Measurements from ENCODE around the gene DUS1L.

DUS1L gene

DNA sequence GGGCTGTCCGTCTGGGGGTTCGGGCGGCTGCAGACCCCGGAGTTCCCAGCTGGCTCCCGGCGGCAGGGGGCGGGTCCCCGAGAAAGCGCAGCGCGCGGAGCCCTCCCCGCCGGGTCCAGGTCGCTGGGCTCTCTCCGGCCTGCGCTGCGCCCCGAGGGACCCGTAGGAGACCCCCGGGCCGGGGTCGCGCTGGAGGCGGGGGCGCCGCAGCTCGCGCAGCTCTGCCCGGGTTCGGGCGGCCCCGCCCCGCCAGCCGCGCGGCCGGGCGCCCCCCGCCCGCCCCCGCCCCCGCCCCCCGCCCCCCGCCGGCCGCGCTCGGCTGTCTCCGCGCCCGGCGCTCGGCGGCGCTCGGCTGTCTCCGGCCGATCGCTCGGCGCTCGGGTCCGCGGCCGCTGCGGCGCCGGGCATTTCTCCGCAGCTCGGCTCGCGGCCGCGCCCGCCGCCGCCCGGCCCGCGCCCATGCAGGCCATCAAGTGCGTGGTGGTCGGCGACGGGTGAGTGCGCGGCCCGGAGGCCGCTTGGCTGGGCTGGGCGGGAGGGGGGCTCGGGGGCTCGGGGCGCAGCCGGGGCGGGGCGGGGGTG lies 34.2 kb downstream of the DUS1L start, which contains the start of gene RAC3:
TSS of gene RAC3 (plus strand) at position 376 of the 582 bp plus-strand sequence. CDS start at position 460, 84 bp downstream.
- TF ChIP-seq CTCF (conservative IDR thresholded peaks at IDR 0.05; ENCODE audit: low read depth, low read length): no peak
- peak; percentile 41 for DNase-seq (ENCODE audit: low read depth)
- peak within 1 kb of the TSS; percentile 62 for H3K4me3 ChIP-seq (ENCODE audit: low read depth, low read length)

DNA sequence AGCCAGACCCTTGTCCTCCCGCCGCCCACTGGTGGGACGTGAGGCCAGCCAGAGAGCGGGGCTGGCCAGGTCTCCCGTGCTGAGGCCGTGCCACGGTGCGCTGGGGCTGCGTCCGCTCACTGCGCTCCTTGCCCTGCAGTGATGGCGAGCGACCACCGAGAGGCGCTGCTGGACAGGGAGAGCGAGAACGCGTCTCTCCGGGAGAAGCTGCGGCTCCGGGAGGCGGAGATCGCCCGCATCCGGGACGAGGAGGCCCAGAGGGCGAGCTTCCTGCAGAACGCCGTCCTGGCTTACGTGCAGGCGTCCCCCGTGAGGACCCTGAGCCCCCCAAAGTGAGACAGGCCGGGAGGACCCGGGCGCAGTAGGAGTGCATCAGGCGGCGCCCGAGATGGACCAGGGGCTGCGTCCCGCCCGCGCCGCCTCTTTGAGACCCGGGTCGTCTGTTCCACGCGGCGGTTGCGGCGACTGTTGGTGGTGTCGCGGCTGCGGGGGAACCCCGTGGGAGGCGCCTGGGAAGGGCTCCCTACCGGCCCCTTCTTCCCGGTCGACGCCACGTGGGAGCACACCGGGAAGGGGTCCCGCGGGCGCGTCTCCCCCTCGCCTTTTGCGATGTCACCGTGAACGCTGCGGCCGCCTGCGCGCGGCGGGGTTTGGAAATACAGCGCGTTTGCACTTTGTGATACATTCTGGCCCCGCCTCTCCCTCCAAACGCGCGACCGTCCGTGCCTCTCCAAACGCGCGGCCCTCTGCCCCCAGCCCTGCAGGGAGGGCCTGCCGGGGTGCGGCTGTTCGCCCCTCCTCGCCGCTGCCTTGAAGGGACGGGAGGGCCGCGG lies 34.9 kb downstream of the DUS1L start:
- H3K4me3 ChIP-seq (ENCODE audit: low read depth, low read length): peak overlapping the region; percentile 62
- TF ChIP-seq CTCF (conservative IDR thresholded peaks at IDR 0.05; ENCODE audit: low read depth, low read length): peak; percentile 86
- peak; percentile 92 for DNase-seq (ENCODE audit: low read depth)

DNA sequence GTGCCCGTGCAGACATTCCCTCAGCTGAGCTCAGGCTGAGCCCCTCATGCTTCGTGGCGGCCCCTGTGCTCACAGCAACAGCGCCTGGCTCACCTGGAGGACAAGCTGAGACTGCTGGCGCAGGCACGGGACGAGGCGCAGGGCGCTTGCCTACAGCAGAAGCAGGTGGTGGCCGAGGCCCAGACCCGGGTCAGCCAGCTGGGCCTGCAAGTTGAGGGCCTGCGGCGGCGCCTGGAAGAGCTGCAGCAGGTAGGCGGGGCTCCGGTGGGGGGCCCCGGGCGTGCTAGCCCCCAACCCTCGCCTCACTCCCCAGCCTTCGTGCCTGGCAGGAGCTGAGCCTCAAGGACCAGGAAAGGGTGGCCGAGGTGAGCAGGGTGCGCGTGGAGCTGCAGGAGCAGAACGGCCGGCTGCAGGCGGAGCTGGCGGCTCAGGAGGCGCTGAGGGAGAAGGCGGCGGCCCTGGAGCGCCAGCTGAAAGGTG lies 35.6 kb downstream of the DUS1L start:
- H3K4me3 ChIP-seq (ENCODE audit: low read depth, low read length): no peak overlapping the region
- no peak for DNase-seq (ENCODE audit: low read depth)
- no peak for TF ChIP-seq CTCF (conservative IDR thresholded peaks at IDR 0.05; ENCODE audit: low read depth, low read length)

- no peak for TF ChIP-seq CTCF (conservative IDR thresholded peaks at IDR 0.05; ENCODE audit: low read depth, low read length)
- no peak overlapping the region for H3K4me3 ChIP-seq (ENCODE audit: low read depth, low read length)
- no peak for DNase-seq (ENCODE audit: low read depth)
These were observed 36.2 kb downstream of the DUS1L start for GRCh38 chr17:82029391-82029790.

GRCh38 chr17:82028966-82029365 lies 36.6 kb downstream of the DUS1L start:
- H3K4me3 ChIP-seq (ENCODE audit: low read depth, low read length): no peak overlapping the region
- no peak for DNase-seq (ENCODE audit: low read depth)
- TF ChIP-seq CTCF (conservative IDR thresholded peaks at IDR 0.05; ENCODE audit: low read depth, low read length): no peak

- no peak for DNase-seq (ENCODE audit: low read depth)
- TF ChIP-seq CTCF (conservative IDR thresholded peaks at IDR 0.05; ENCODE audit: low read depth, low read length): no peak
- no peak overlapping the region for H3K4me3 ChIP-seq (ENCODE audit: low read depth, low read length)
These were observed 37.4 kb downstream of the DUS1L start for GRCh38 chr17:82028246-82028645.

Data from choroid plexus epithelial cell (primary cell).